MCF 10A (cell line): ENCODE results near the gene FER. TPM values are rescaled to one million over a fixed set of nuclear protein-coding genes. Genes with fewer than 3 reads are reported as not detected.

ENCODE experiments used
- BruUV-seq: library from RNA; stranded (reverse); fragments of 400-500 nt; replicated peaks from 2 replicates; lab custom pipeline; 2021; lab: Mats Ljungman, UMichigan
- CTCF ChIA-PET: fragments of 300-600 bp; sonication (Branson Sonifier 250); formaldehyde crosslinking; extraction: SDS; loops from one replicate; lab custom pipeline; 2021; ENCODE audit warnings: antibody characterized with exemption, inconsistent platforms; lab: Yijun Ruan, JAX
- POLR2A ChIA-PET: fragments of 300-600, 350-650 bp; sonication (Branson Sonifier 250); formaldehyde crosslinking; extraction: SDS; loops from one replicate; lab custom pipeline; 2020; ENCODE audit warnings: antibody characterized with exemption, inconsistent platforms; lab: Yijun Ruan, JAX
- DNase-seq: peaks from one replicate; pipeline ENCODE4 v3.0.0-alpha.2; 2018; ENCODE audit not compliant: unreplicated experiment
- H3K27ac Mint-ChIP-seq: one replicate; pipeline ENCODE4 v1.8.0; 2022; ENCODE audit warnings: mild to moderate bottlenecking, low read depth, mixed read lengths; ENCODE audit not compliant: unreplicated experiment
- H3K27me3 Mint-ChIP-seq: one replicate; pipeline ENCODE4 v1.8.0; 2022; ENCODE audit warnings: mixed read lengths; ENCODE audit not compliant: insufficient read depth, unreplicated experiment
- H3K36me3 Mint-ChIP-seq: one replicate; pipeline ENCODE4 v1.8.0; 2022; ENCODE audit warnings: mild to moderate bottlenecking, moderate library complexity, mixed read lengths; ENCODE audit not compliant: insufficient read depth, unreplicated experiment
- H3K4me1 Mint-ChIP-seq: one replicate; pipeline ENCODE4 v1.8.0; 2022; ENCODE audit warnings: mixed read lengths; ENCODE audit not compliant: insufficient read depth, unreplicated experiment
- H3K4me3 Mint-ChIP-seq: one replicate; pipeline ENCODE4 v1.8.0; 2022; ENCODE audit warnings: mild to moderate bottlenecking, moderate library complexity, mixed read lengths; ENCODE audit not compliant: unreplicated experiment
- H3K9me3 Mint-ChIP-seq: one replicate; pipeline ENCODE4 v1.8.0; 2022; ENCODE audit warnings: mixed read lengths; ENCODE audit not compliant: unreplicated experiment
- intact Hi-C: fragments of 100-400 bp; cut with micrococcal nuclease; formaldehyde crosslinking; loops from 2 replicates; pipeline ENCODE4 v1.14.1; 2022
- total RNA-seq: library from RNA; stranded (reverse); gene quantifications from 2 replicates; pipeline ENCODE4 v1.2.3, GENCODE V29; 2022
- TF ChIP-seq, protein P1 (sequence below): fragments of 200-600 bp; IDR thresholded peaks from one replicate; pipeline ENCODE4 v1.8.0; 2022; ENCODE audit warnings: antibody characterized with exemption, mild to moderate bottlenecking; ENCODE audit not compliant: unreplicated experiment

FER gene
- total RNA-seq, 1 experiment from 2014 or later: 71.1 TPM

GRCh38 chr5:109078448-109078847 is 330.8 kb downstream of the FER start:
- Mint-ChIP-seq H3K4me3 (no peak overlapping the region), H3K27me3 (no peaks in the 10 kb centered on the region), H3K9me3 (no peaks in the 10 kb centered on the region), H3K27ac (no peak overlapping the region), H3K36me3 (no peaks in the 10 kb centered on the region), H3K4me1 (no peaks in the 10 kb centered on the region)
- TF ChIP-seq, protein P1, sequence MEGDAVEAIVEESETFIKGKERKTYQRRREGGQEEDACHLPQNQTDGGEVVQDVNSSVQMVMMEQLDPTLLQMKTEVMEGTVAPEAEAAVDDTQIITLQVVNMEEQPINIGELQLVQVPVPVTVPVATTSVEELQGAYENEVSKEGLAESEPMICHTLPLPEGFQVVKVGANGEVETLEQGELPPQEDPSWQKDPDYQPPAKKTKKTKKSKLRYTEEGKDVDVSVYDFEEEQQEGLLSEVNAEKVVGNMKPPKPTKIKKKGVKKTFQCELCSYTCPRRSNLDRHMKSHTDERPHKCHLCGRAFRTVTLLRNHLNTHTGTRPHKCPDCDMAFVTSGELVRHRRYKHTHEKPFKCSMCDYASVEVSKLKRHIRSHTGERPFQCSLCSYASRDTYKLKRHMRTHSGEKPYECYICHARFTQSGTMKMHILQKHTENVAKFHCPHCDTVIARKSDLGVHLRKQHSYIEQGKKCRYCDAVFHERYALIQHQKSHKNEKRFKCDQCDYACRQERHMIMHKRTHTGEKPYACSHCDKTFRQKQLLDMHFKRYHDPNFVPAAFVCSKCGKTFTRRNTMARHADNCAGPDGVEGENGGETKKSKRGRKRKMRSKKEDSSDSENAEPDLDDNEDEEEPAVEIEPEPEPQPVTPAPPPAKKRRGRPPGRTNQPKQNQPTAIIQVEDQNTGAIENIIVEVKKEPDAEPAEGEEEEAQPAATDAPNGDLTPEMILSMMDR: no peak
- ChIA-PET POLR2A (no interaction called here), CTCF (no interaction called here)
- intact Hi-C loops: no loop called here
- no peak for DNase-seq
- BruUV-seq: no TSS peak

- no peak for DNase-seq
- CTCF ChIA-PET: no interaction called here
- Mint-ChIP-seq H3K4me1 (peaks cover 7% of the 10 kb centered on the region), H3K27me3 (no peaks in the 10 kb centered on the region), H3K27ac (no peak overlapping the region), H3K4me3 (no peak overlapping the region), H3K36me3 (no peaks in the 10 kb centered on the region), H3K9me3 (no peaks in the 10 kb centered on the region)
- TF ChIP-seq, protein P1: no peak
- POLR2A ChIA-PET: no interaction called here
- no TSS peak for BruUV-seq
- intact Hi-C loops: no loop called here
Observed at GRCh38 chr5:109080481-109080880, 332.8 kb downstream of the FER start.

GRCh38 chr5:109080896-109081295 is 333.2 kb downstream of the FER start:
- Mint-ChIP-seq H3K27ac (no peak overlapping the region), H3K27me3 (no peaks in the 10 kb centered on the region), H3K9me3 (no peaks in the 10 kb centered on the region), H3K4me3 (no peak overlapping the region), H3K4me1 (peaks cover 7% of the 10 kb centered on the region), H3K36me3 (no peaks in the 10 kb centered on the region)
- BruUV-seq: no TSS peak
- ChIA-PET CTCF (no interaction called here), POLR2A (no interaction called here)
- DNase-seq: no peak
- TF ChIP-seq, protein P1: no peak
- intact Hi-C loops: no loop called here

DNA sequence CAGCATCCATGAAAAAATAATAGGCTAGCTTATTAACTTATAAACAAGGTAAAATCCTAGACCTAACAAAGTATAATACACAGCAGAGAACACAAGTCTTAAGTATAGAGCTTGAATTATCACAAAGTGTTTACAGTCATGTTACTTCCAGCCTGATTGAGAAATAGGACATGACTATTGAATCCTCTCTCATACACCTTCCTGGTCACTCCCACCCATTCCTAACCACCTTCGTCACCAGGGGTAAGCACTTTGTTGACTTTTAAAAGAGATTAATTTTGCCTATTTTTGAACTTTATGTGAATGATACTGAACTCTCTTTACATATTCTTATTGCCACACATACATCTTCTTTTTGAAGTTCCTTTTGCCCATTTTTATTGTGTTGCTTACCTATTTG is 336.2 kb downstream of the FER start:
- TF ChIP-seq, protein P1: no peak
- Mint-ChIP-seq H3K27ac (peak overlapping the region; percentile 66), H3K27me3 (no peaks in the 10 kb centered on the region), H3K4me1 (peaks cover 7% of the 10 kb centered on the region), H3K9me3 (no peaks in the 10 kb centered on the region), H3K36me3 (no peaks in the 10 kb centered on the region), H3K4me3 (peak overlapping the region; percentile 4)
- no TSS peak for BruUV-seq
- DNase-seq: peak; percentile 63
- intact Hi-C loops: no loop called here
- ChIA-PET CTCF (no interaction called here), POLR2A (interaction anchor here (1.0 kb wide), 1 partner anchor 17 kb away, joined by 3 read pairs; no protein-coding TSS in a partner anchor)
